HEK293 (cell line): Measurements from ENCODE around the gene FBXL13.

ENCODE experiments used
- CTCF ChIA-PET: fragments of 350-600 bp; formaldehyde crosslinking; extraction: SDS; loops from one replicate; lab custom pipeline; 2021; ENCODE audit warnings: antibody characterized with exemption; lab: Yijun Ruan, JAX
- POLR2A ChIA-PET: fragments of 300-600 bp; formaldehyde crosslinking; extraction: SDS; loops from one replicate; lab custom pipeline; 2020; ENCODE audit warnings: antibody characterized with exemption, inconsistent platforms; lab: Yijun Ruan, JAX
- H3K27ac ChIP-seq: fragments of 200-500 bp; sonication (Bioruptor generic); 2 replicates; pipeline ENCODE4 v1.5.1; 2014; ENCODE audit warnings: low read depth, low read length, control low read depth, inconsistent platforms; ENCODE audit errors: extremely low read depth
- H3K36me3 ChIP-seq, 2 experiments: fragments of 200-500 bp in 1 of 2; sonication (Bioruptor generic) in 1 of 2; 1 replicate in 1 of 2; 2 replicates in 1 of 2; pipeline ENCODE4 v1.5.1; 2014 to 2017; ENCODE audit warnings: inconsistent platforms in 2 of 2, low read length in 2 of 2; ENCODE audit not compliant: control insufficient read depth in 2 of 2, insufficient read depth in 1 of 2
- H3K4me1 ChIP-seq: fragments of 200-500 bp; sonication (Bioruptor generic); 2 replicates; pipeline ENCODE4 v1.5.1; 2014; ENCODE audit warnings: mild to moderate bottlenecking, low read length, inconsistent platforms; ENCODE audit not compliant: control insufficient read depth, insufficient read depth
- H3K4me3 ChIP-seq: 2 replicates; pipeline ENCODE4 v1.5.1; 2011; ENCODE audit warnings: low read depth, mild to moderate bottlenecking, control low read depth, low read length, moderate library complexity
- H3K9me3 ChIP-seq: fragments of 200-500 bp; sonication (Bioruptor generic); 2 replicates; pipeline ENCODE4 v1.5.1; 2014; ENCODE audit warnings: low read depth, low read length, inconsistent platforms; ENCODE audit not compliant: control insufficient read depth, insufficient read depth
- BCL11A ChIP-seq: fragments of 450-650 bp; formaldehyde crosslinking; IDR thresholded peaks from 2 replicates; pipeline ENCODE4 v1.5.1; 2016; ENCODE audit warnings: low read depth, missing biosample characterization, missing genetic modification characterization
- FEZF1 ChIP-seq: fragments of 450-650 bp; formaldehyde crosslinking; IDR thresholded peaks from 2 replicates; pipeline ENCODE4 v1.5.1; 2016; ENCODE audit warnings: missing biosample characterization, missing genetic modification characterization
- ZIC2 ChIP-seq: fragments of 450-650 bp; formaldehyde crosslinking; IDR thresholded peaks from 2 replicates; pipeline ENCODE4 v1.5.1; 2016; ENCODE audit warnings: missing biosample characterization, missing genetic modification characterization
- ZNF155 ChIP-seq: fragments of 450-650 bp; formaldehyde crosslinking; IDR thresholded peaks from 2 replicates; pipeline ENCODE4 v1.5.1; 2016; ENCODE audit warnings: missing biosample characterization, missing genetic modification characterization
- ZNF24 ChIP-seq: fragments of 450-650 bp; formaldehyde crosslinking; IDR thresholded peaks from 2 replicates; pipeline ENCODE4 v1.5.1; 2016; ENCODE audit warnings: missing biosample characterization, missing genetic modification characterization
- ZNF394 ChIP-seq: fragments of 450-650 bp; formaldehyde crosslinking; IDR thresholded peaks from 2 replicates; pipeline ENCODE4 v1.5.1; 2016; ENCODE audit warnings: missing biosample characterization, missing genetic modification characterization, mild to moderate bottlenecking, moderate library complexity, borderline replicate concordance
- ZNF514 ChIP-seq: fragments of 450-650 bp; formaldehyde crosslinking; IDR thresholded peaks from 2 replicates; pipeline ENCODE4 v1.5.1; 2016; ENCODE audit warnings: missing biosample characterization, missing genetic modification characterization
- ZNF548 ChIP-seq: fragments of 450-650 bp; formaldehyde crosslinking; IDR thresholded peaks from 2 replicates; pipeline ENCODE4 v1.5.1; 2016; ENCODE audit warnings: missing biosample characterization, missing genetic modification characterization
- ZNF558 ChIP-seq: fragments of 450-650 bp; formaldehyde crosslinking; IDR thresholded peaks from 2 replicates; pipeline ENCODE4 v1.5.1; 2016; ENCODE audit warnings: missing biosample characterization, missing genetic modification characterization
- ZNF571 ChIP-seq: fragments of 450-650 bp; formaldehyde crosslinking; IDR thresholded peaks from 2 replicates; pipeline ENCODE4 v1.5.0; 2017; ENCODE audit warnings: missing biosample characterization, missing genetic modification characterization
- ZNF677 ChIP-seq: fragments of 450-650 bp; IDR thresholded peaks from 2 replicates; pipeline ENCODE4 v1.5.0; 2018; ENCODE audit warnings: missing biosample characterization, mild to moderate bottlenecking, missing genetic modification characterization, moderate library complexity
- ZNF830 ChIP-seq: fragments of 450-650 bp; IDR thresholded peaks from 2 replicates; pipeline ENCODE4 v1.5.0; 2018; ENCODE audit warnings: missing biosample characterization, missing genetic modification characterization, low read depth, mild to moderate bottlenecking, moderate library complexity
- TF ChIP-seq, protein P1 (sequence below): fragments of 450-650 bp; IDR thresholded peaks from 2 replicates; pipeline ENCODE4 v1.5.1; 2018; ENCODE audit warnings: missing biosample characterization, missing genetic modification characterization
- TF ChIP-seq, protein P2 (sequence below): fragments of 450-650 bp; formaldehyde crosslinking; IDR thresholded peaks from 2 replicates; pipeline ENCODE4 v1.5.1; 2016; ENCODE audit warnings: missing biosample characterization, missing genetic modification characterization
- TF ChIP-seq, protein P3 (sequence below): fragments of 450-650 bp; formaldehyde crosslinking; IDR thresholded peaks from 2 replicates; pipeline ENCODE4 v1.5.1; 2017; ENCODE audit warnings: missing biosample characterization, missing genetic modification characterization
- TF ChIP-seq, protein P4 (sequence below): fragments of 450-650 bp; formaldehyde crosslinking; IDR thresholded peaks from 2 replicates; pipeline ENCODE4 v1.5.1; 2017; ENCODE audit warnings: missing biosample characterization, missing genetic modification characterization
- TF ChIP-seq, protein P5 (sequence below): fragments of 450-650 bp; formaldehyde crosslinking; IDR thresholded peaks from 2 replicates; pipeline ENCODE4 v1.5.1; 2016; ENCODE audit warnings: missing biosample characterization, missing genetic modification characterization
- TF ChIP-seq, protein P6 (sequence below): fragments of 450-650 bp; formaldehyde crosslinking; IDR thresholded peaks from 2 replicates; pipeline ENCODE4 v1.5.1; 2016; ENCODE audit warnings: missing biosample characterization, missing genetic modification characterization
- TF ChIP-seq, protein P7 (sequence below): sonication (generic); formaldehyde crosslinking; IDR thresholded peaks from 2 replicates; pipeline ENCODE4 v1.8.1; 2022; ENCODE audit warnings: mild to moderate bottlenecking, moderate library complexity, missing genetic modification reagents

FBXL13 gene

DNA sequence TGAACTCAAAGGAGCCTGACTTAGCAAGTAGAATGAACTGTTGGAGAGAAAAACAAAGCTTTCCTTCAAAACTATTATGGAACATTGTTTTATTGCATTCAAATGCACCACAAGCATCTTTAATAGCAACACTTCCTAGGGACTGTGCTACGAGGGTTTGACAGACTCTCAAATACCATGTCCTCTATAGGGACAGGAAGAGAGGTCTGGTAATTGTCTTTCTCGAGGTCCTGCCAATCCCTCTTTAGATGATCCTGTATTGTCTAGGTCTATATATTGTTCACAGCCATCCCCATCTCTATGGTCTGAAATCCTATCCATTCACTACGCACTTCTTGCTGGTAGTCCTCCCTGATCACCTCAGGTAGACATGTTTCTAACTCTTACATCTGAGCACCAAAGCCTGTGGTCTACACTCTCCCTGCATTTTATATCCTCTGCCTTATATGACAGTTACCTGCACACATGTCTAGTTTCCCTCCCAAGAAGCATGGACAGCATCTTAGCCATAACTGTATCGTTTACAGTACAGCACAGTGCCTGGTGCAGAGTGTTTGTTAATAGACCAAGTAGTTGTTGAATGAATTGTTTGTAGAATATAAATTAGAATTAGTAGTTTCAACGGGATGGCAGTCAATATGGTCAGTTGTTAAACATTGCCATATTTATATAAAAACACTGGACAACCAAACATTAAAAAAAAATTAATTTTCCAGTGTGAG is 183.5 kb downstream of the FBXL13 start (continued):
- TF ChIP-seq, protein P1, sequence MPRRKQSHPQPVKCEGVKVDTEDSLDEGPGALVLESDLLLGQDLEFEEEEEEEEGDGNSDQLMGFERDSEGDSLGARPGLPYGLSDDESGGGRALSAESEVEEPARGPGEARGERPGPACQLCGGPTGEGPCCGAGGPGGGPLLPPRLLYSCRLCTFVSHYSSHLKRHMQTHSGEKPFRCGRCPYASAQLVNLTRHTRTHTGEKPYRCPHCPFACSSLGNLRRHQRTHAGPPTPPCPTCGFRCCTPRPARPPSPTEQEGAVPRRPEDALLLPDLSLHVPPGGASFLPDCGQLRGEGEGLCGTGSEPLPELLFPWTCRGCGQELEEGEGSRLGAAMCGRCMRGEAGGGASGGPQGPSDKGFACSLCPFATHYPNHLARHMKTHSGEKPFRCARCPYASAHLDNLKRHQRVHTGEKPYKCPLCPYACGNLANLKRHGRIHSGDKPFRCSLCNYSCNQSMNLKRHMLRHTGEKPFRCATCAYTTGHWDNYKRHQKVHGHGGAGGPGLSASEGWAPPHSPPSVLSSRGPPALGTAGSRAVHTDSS: no peak

DNA sequence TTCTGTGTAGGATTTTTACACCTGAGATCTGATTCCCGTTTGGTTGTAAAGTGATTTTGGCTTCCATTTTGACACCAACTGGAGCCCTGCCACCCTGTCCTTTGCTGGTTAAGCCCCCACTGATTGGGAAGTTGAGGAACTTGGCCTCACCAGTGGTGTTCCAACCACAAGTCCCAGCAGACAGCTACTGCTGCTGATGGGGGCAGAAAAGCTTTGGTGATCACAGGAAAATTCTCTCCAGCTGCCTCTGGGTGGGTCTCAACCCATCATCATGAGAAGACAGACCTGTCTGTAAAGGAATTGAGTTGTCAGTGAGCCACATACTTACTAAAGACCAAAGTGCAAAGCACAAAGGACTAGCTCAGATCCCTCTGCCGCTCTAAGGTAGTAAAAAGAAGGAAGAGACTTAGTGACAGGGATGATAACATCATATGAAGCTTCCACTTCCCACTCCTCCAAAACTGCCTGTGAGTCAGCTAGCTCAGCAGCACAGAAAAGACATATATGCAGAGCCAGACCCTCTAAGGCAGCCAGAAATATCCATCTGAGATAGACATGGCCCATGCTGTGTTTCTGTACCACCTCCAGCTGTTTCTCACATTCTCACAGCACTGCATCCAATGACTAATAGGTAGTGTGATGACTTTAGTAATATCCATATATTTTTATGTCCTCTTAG is 184.2 kb downstream of the FBXL13 start:
- Histone ChIP-seq H3K36me3 (no peaks in the 10 kb centered on the region), H3K9me3 (no peaks in the 10 kb centered on the region), H3K4me3 (no peak overlapping the region), H3K27ac (no peak overlapping the region), H3K4me1 (no peaks in the 10 kb centered on the region)
- ChIA-PET POLR2A (no interaction called here), CTCF (no interaction called here)
- TF ChIP-seq ZIC2 (tag by site-specific recombination): 0 out of 2 replicates have a peak, but pooled peaks have one; percentile 12
- TF ChIP-seq, protein P2, sequence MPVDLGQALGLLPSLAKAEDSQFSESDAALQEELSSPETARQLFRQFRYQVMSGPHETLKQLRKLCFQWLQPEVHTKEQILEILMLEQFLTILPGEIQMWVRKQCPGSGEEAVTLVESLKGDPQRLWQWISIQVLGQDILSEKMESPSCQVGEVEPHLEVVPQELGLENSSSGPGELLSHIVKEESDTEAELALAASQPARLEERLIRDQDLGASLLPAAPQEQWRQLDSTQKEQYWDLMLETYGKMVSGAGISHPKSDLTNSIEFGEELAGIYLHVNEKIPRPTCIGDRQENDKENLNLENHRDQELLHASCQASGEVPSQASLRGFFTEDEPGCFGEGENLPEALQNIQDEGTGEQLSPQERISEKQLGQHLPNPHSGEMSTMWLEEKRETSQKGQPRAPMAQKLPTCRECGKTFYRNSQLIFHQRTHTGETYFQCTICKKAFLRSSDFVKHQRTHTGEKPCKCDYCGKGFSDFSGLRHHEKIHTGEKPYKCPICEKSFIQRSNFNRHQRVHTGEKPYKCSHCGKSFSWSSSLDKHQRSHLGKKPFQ: no peak
- TF ChIP-seq ZNF514: no peak

DNA sequence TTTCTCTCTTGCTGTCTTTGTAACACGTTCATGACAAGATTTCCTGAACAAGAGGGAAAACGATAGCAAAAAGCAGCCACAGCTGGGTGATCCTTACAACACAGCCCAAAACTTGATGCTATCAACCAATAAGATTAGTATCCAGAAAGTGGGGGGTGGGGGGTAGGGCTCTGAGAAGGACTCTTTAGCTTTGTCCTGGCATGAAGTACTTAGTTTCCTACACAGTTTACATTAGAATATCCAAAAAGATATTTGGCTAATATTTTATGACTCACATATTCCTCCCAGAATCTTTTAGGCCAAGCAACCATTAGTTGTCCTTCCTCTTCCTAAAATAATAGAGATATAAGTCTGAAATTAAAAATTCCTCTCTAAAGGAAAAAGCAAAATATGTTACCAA is 184.7 kb downstream of the FBXL13 start:
- Histone ChIP-seq H3K27ac (no peak overlapping the region), H3K4me3 (no peak overlapping the region), H3K36me3 (no peaks in the 10 kb centered on the region), H3K4me1 (no peaks in the 10 kb centered on the region), H3K9me3 (no peaks in the 10 kb centered on the region)
- ChIA-PET POLR2A (no interaction called here), CTCF (no interaction called here)
- no peak for TF ChIP-seq BCL11A (tag by site-specific recombination)
- no peak for TF ChIP-seq ZNF558 (tag by site-specific recombination)
- TF ChIP-seq FEZF1 (tag by site-specific recombination): no peak
- TF ChIP-seq, protein P3, sequence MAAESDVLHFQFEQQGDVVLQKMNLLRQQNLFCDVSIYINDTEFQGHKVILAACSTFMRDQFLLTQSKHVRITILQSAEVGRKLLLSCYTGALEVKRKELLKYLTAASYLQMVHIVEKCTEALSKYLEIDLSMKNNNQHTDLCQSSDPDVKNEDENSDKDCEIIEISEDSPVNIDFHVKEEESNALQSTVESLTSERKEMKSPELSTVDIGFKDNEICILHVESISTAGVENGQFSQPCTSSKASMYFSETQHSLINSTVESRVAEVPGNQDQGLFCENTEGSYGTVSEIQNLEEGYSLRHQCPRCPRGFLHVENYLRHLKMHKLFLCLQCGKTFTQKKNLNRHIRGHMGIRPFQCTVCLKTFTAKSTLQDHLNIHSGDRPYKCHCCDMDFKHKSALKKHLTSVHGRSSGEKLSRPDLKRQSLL (tag by site-specific recombination): no peak
- TF ChIP-seq ZNF830 (tag by site-specific recombination): no peak
- no peak for TF ChIP-seq ZNF548 (tag by site-specific recombination)
- TF ChIP-seq ZNF677 (tag by site-specific recombination): no peak
- TF ChIP-seq ZNF24 (tag by site-specific recombination): no peak
- TF ChIP-seq, protein P4, sequence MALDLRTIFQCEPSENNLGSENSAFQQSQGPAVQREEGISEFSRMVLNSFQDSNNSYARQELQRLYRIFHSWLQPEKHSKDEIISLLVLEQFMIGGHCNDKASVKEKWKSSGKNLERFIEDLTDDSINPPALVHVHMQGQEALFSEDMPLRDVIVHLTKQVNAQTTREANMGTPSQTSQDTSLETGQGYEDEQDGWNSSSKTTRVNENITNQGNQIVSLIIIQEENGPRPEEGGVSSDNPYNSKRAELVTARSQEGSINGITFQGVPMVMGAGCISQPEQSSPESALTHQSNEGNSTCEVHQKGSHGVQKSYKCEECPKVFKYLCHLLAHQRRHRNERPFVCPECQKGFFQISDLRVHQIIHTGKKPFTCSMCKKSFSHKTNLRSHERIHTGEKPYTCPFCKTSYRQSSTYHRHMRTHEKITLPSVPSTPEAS (tag by site-specific recombination): no peak
- no peak for TF ChIP-seq ZNF571
- TF ChIP-seq, protein P5, sequence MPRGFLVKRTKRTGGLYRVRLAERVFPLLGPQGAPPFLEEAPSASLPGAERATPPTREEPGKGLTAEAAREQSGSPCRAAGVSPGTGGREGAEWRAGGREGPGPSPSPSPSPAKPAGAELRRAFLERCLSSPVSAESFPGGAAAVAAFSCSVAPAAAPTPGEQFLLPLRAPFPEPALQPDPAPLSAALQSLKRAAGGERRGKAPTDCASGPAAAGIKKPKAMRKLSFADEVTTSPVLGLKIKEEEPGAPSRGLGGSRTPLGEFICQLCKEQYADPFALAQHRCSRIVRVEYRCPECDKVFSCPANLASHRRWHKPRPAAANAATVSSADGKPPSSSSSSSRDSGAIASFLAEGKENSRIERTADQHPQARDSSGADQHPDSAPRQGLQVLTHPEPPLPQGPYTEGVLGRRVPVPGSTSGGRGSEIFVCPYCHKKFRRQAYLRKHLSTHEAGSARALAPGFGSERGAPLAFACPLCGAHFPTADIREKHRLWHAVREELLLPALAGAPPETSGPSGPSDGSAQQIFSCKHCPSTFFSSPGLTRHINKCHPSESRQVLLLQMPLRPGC: no peak
- TF ChIP-seq ZNF155 (tag by site-specific recombination): no peak
- TF ChIP-seq, protein P6, sequence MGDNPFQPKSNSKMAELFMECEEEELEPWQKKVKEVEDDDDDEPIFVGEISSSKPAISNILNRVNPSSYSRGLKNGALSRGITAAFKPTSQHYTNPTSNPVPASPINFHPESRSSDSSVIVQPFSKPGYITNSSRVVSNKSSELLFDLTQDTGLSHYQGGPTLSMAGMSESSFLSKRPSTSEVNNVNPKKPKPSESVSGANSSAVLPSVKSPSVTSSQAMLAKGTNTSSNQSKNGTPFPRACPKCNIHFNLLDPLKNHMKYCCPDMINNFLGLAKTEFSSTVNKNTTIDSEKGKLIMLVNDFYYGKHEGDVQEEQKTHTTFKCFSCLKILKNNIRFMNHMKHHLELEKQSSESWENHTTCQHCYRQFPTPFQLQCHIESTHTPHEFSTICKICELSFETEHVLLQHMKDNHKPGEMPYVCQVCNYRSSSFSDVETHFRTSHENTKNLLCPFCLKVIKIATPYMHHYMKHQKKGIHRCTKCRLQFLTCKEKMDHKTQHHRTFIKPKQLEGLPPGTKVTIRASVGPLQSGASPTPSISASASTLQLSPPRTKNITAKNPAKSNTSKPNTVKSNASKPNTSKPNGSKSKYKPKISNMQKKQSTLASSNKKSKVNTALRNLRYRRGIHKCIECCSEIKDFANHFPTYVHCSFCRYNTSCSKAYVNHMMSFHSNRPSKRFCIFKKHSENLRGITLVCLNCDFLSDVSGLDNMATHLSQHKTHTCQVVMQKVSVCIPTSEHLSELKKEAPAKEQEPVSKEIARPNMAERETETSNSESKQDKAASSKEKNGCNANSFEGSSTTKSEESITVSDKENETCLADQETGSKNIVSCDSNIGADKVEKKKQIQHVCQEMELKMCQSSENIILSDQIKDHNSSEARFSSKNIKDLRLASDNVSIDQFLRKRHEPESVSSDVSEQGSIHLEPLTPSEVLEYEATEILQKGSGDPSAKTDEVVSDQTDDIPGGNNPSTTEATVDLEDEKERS (tag by site-specific recombination): no peak
- TF ChIP-seq, protein P7, sequence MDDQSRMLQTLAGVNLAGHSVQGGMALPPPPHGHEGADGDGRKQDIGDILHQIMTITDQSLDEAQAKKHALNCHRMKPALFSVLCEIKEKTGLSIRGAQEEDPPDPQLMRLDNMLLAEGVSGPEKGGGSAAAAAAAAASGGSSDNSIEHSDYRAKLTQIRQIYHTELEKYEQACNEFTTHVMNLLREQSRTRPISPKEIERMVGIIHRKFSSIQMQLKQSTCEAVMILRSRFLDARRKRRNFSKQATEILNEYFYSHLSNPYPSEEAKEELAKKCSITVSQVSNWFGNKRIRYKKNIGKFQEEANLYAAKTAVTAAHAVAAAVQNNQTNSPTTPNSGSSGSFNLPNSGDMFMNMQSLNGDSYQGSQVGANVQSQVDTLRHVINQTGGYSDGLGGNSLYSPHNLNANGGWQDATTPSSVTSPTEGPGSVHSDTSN (CRISPR knock-in tag): no peak
- TF ChIP-seq ZNF394 (tag by site-specific recombination): no peak
